ENCODE data around the gene NRG3.

The NRG3 gene

DNA sequence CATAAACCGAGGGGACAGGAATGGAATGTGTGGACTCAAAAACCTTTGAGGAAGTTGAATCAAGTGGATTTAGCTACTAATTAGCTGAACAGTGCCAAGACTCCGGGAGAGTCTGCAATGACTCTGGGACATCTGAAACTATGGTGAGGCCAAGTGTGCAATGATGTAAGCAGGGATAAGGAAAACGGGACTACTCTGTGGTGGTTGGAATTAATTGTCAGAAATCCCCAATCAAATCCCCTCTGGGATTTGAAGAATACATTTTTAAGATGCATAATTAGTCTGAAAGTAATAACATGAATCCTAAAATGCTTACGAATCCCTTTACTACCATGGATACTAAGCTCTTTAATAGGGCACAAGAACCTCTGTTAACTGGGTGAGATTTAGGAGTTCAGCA, 602.8 kb downstream of the NRG3 start:
- DNase-seq (ENCODE audit: low read depth) = no peak

DNA sequence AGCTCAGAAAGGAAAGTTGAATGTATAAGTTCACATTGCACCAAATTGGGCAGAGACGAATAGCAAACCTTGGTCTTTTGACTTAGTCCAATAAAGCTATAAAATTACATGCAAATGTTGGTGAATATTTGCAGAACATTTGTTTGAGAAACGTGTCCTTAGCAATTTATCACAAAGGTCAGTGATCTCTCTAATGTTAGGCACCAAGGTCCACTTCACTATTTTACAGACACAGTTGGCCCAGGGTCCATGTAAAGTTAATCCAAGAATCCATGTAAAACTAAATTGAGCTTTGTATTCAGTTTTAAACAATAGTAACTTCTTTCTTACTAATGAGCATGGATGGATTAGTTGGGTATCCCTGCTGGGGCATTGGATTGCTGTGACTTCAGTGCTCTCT, 617.7 kb downstream of the NRG3 start:
- DNase-seq (ENCODE audit: low read depth) = no peak

- DNase-seq (ENCODE audit: low read depth) = no peak
Measured at GRCh38 chr10:82496114-82496513, 621.1 kb downstream of the NRG3 start.

GRCh38 chr10:82497439-82497838, 622.4 kb downstream of the NRG3 start:
- no peak for DNase-seq (ENCODE audit: low read depth)

GRCh38 chr10:82498976-82499375, 624.0 kb downstream of the NRG3 start:
- DNase-seq (ENCODE audit: low read depth) = no peak

- no peak for DNase-seq (ENCODE audit: low read depth)
Measured at GRCh38 chr10:82505009-82505408, 630.0 kb downstream of the NRG3 start.

- no peak for DNase-seq (ENCODE audit: low read depth)
Measured at GRCh38 chr10:82506680-82507376, 631.8 kb downstream of the NRG3 start.

- no peak for DNase-seq (ENCODE audit: low read depth)
Measured at GRCh38 chr10:82515256-82515655, 640.3 kb downstream of the NRG3 start.

GRCh38 chr10:82529062-82529461, 654.1 kb downstream of the NRG3 start:
- DNase-seq (ENCODE audit: low read depth) = no peak

- no peak for DNase-seq (ENCODE audit: low read depth)
Measured at GRCh38 chr10:82535457-82535856, 660.5 kb downstream of the NRG3 start.

GRCh38 chr10:82536668-82537067, 661.7 kb downstream of the NRG3 start:
- DNase-seq (ENCODE audit: low read depth) = no peak

- no peak for DNase-seq (ENCODE audit: low read depth)
Measured at GRCh38 chr10:82538272-82538671, 663.3 kb downstream of the NRG3 start.

DNA sequence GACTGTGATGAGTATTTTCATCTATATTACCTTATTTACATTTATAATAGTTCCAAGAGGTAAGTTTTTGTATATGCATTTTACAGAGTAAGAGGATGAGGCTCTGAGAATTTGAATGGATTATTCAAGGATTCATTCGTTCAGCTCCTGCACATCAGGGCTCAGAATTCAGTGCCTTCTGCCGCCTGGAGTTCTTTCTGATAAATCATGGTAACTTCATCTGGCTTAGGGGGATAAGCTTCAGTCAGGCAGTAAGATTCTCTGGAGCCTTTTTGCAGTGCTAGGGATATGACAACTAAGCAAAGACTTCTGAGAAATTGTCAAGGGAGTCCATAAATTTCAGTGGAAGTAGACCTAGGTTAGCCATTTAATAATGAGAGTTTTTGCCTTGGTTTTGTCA, 668.6 kb downstream of the NRG3 start:
- no peak for DNase-seq (ENCODE audit: low read depth)

GRCh38 chr10:82544377-82544776, 669.4 kb downstream of the NRG3 start:
- DNase-seq (ENCODE audit: low read depth) = no peak

DNA sequence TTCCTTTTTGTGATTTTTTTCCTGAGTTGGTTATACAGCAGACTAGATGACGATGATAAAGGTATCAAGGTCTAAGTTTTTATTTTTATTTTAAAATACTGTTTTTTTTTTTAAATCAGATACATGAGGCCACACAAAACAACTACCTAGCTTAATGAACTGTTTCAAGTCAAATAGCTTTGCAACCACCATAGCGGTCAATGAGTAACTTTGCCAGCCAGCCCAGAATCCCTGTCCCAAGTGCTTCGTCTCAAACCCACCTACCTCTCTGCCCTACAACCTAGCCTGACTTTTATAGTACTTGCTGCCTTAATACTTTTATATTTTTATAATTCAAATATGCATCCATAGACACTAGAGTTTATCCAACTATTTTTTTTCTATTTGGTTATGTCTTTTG, 676.5 kb downstream of the NRG3 start:
- DNase-seq (ENCODE audit: low read depth) = no peak

DNA sequence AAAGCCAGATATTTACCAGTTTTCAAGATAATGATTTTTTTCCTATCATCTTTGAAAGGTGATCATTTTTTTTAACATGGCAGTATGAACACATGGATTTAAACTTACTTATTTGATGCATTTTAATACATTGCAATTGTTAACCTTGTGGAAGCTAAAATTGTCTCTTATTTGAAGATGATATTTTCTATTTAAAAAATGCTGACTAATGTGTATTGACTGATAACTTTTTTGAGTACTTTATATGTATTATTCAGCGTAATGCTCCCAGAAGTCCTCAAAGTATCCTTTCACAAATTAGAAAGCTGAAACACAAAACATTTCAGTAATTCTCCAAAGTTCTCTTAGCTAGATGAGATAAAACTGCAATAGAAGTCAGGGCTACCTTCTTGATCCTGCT, 677.3 kb downstream of the NRG3 start:
- DNase-seq (ENCODE audit: low read depth) = no peak

- DNase-seq (ENCODE audit: low read depth) = no peak
Measured at GRCh38 chr10:82554381-82554780, 679.4 kb downstream of the NRG3 start.

GRCh38 chr10:82558014-82558607, 683.1 kb downstream of the NRG3 start:
- no peak for DNase-seq (ENCODE audit: low read depth)

DNA sequence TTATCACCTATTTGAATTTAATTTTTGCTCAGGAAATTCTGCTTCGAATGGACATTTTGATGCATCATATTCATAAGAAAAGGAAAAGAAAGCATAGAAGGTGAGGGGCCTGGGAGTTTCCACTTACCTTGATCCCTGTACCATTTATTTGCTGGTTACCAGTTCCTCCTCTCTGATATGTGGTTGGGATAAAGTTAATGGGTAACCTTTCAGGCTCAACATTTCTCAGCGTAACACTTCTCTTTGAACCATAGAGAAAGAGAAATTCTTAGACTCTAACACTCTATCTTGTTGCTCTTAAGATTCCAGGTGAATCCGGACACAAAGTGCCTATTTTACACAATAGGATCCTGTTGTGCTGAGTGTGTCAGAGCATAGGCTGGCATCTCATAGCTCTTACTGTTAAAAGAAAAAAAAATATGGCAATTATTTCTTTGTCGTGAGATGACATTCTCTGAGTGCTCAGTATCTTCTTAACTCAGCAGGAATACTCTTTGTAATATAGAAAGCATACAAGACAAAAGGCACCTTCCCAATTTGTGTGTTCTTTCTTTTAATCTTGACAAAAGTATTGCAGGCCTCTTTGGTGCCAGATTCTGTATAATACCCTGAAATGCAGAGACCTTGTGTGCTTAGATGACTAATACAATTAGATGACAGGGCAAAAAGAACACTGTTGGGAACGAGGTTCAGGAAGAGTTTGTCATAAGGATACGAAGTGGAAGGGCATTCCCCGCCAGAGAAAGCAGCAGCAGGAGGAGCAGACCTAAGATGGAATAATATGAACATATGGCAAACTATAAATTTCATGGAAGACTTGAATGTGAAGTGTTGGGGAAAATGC, 689.6 kb downstream of the NRG3 start:
- no peak for DNase-seq (ENCODE audit: low read depth)

DNA sequence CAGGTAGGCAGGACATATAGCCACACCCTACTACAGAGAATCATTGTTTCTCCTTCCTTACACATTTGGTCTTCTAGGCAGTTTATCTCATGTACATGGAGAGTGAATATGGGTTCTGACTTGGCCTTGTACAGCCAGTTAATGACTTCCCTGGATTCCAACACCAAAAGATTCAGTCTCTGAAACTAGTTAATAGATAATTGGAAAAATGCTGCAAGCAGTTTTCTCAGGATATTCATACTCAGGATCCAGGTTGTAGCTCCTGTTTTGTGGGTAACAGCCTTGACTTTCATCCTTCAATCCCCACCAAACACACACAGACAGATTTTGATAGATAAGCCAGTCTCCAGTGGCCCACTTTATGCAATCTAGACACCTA, 690.2 kb downstream of the NRG3 start:
- DNase-seq (ENCODE audit: low read depth) = no peak

- no peak for DNase-seq (ENCODE audit: low read depth)
Measured at GRCh38 chr10:82572744-82573143, 697.8 kb downstream of the NRG3 start.

GRCh38 chr10:82574081-82574480, 699.1 kb downstream of the NRG3 start:
- no peak for DNase-seq (ENCODE audit: low read depth)

GRCh38 chr10:82575318-82575717, 700.3 kb downstream of the NRG3 start:
- no peak for DNase-seq (ENCODE audit: low read depth)
